HG03439 (cell line): ENCODE data around the gene MYL10.
"Not testable (repeated sequence)": the region's sequence is repeated elsewhere in the genome, so short reads cannot be mapped to it uniquely, and the experiment has no call there.

Experiments used
- ATAC-seq: cut with Tn5 transposase; IDR thresholded peaks from one replicate; pipeline ENCODE4 v1.9.1; 2021; ENCODE audit warnings: mild to moderate bottlenecking, moderate library complexity; ENCODE audit not compliant: unreplicated experiment

The MYL10 gene

GRCh38 chr7:101657171-101657570, 28.1 kb upstream of the MYL10 start:
- no peak for ATAC-seq

- ATAC-seq = no peak
These were observed 22.0 kb upstream of the MYL10 start for GRCh38 chr7:101651112-101651511.

- no peak for ATAC-seq
These were observed 21.5 kb upstream of the MYL10 start for GRCh38 chr7:101650579-101651081.

GRCh38 chr7:101647876-101648275, 18.8 kb upstream of the MYL10 start:
- not testable (repeated sequence) for ATAC-seq

- no peak for ATAC-seq
These were observed 16.9 kb upstream of the MYL10 start for GRCh38 chr7:101645951-101646350.

- no peak for ATAC-seq
These were observed 15.8 kb upstream of the MYL10 start for GRCh38 chr7:101644879-101645278.

- ATAC-seq = not testable (repeated sequence)
These were observed 10.0 kb upstream of the MYL10 start for GRCh38 chr7:101639127-101639526.

GRCh38 chr7:101636822-101637623, 7.9 kb upstream of the MYL10 start:
- ATAC-seq = no peak

- no peak for ATAC-seq
These were observed 6.4 kb upstream of the MYL10 start for GRCh38 chr7:101635484-101635883.

GRCh38 chr7:101634196-101634717, 5.2 kb upstream of the MYL10 start:
- ATAC-seq = no peak

- ATAC-seq = no peak
These were observed 4.4 kb upstream of the MYL10 start for GRCh38 chr7:101633511-101633910.

- ATAC-seq = no peak
These were observed 3.5 kb upstream of the MYL10 start for GRCh38 chr7:101632641-101633040.

- ATAC-seq = no peak
These were observed 2.2 kb upstream of the MYL10 start for GRCh38 chr7:101631224-101631714.

GRCh38 chr7:101630591-101630990, 1.5 kb upstream of the MYL10 start:
- ATAC-seq = no peak

- no peak for ATAC-seq
These were observed 574 bp downstream of the MYL10 start for GRCh38 chr7:101628522-101628921.

- no peak for ATAC-seq
These were observed 2.3 kb downstream of the MYL10 start for GRCh38 chr7:101626758-101627157.

GRCh38 chr7:101626069-101626671, 2.9 kb downstream of the MYL10 start:
- ATAC-seq = no peak

- ATAC-seq = no peak
These were observed 3.9 kb downstream of the MYL10 start for GRCh38 chr7:101625031-101625791.

GRCh38 chr7:101624246-101625001, 4.7 kb downstream of the MYL10 start:
- ATAC-seq = no peak

- no peak for ATAC-seq
These were observed 6.4 kb downstream of the MYL10 start for GRCh38 chr7:101622609-101623173.
